Measurements from ENCODE around the gene LMOD2.

Gene LMOD2

GRCh38 chr7:123622660-123623386, 32.8 kb upstream of the LMOD2 start (continued):
- TF ChIP-seq ZBTB21 (tag by site-specific recombination; IDR thresholded peaks at IDR 0.05) (0 out of 2 replicates have a peak, but pooled peaks have one; percentile 32), YY2 (tag by site-specific recombination; IDR thresholded peaks at IDR 0.05) (no peak), ZNF664 (tag by site-specific recombination; IDR thresholded peaks at IDR 0.05) (no peak), ZNF146 (tag by site-specific recombination; IDR thresholded peaks at IDR 0.05) (no peak), ZBTB17 (tag by site-specific recombination; IDR thresholded peaks at IDR 0.05) (peak; percentile 60; the same call in 1 of the 2 replicates), ZNF510 (tag by site-specific recombination; IDR thresholded peaks at IDR 0.05; ENCODE audit: insufficient replicate concordance) (no peak), ZNF768 (tag by site-specific recombination; IDR thresholded peaks at IDR 0.05) (no peak), ZEB2 (tag by site-specific recombination; IDR thresholded peaks at IDR 0.05) (peak; percentile 61; the same call in 1 of the 2 replicates), ATF2 (tag by site-specific recombination; IDR thresholded peaks at IDR 0.05; ENCODE audit: low read depth) (peak; percentile 57; the same call in 1 of the 2 replicates), ZNF76 (tag by site-specific recombination; IDR thresholded peaks at IDR 0.05; ENCODE audit: borderline replicate concordance, low read depth) (no peak), ZFP69B (tag by site-specific recombination; IDR thresholded peaks at IDR 0.05) (no peak), ZSCAN23 (tag by site-specific recombination; IDR thresholded peaks at IDR 0.05) (no peak), ZNF777 (tag by site-specific recombination; IDR thresholded peaks at IDR 0.05; ENCODE audit: borderline replicate concordance) (no peak), GLI2 (tag by site-specific recombination; IDR thresholded peaks at IDR 0.05; ENCODE audit: borderline replicate concordance, low read depth) (no peak), ZNF112 (tag by site-specific recombination; IDR thresholded peaks at IDR 0.05) (no peak), KLF1 (tag by site-specific recombination; IDR thresholded peaks at IDR 0.05) (no peak), ELK4 (IDR thresholded peaks at IDR 0.05; ENCODE audit: borderline replicate concordance, low read depth, low read length) (no peak), GLIS1 (tag by site-specific recombination; IDR thresholded peaks at IDR 0.05) (no peak; the same call in 1 of the 2 replicates), KLF17 (tag by site-specific recombination; IDR thresholded peaks at IDR 0.05) (no peak), ZNF248 (tag by site-specific recombination; IDR thresholded peaks at IDR 0.05) (no peak), FEZF1 (tag by site-specific recombination; IDR thresholded peaks at IDR 0.05) (peak; percentile 21; the same call in 1 of the 2 replicates), OSR2 (tag by site-specific recombination; IDR thresholded peaks at IDR 0.05) (peak; percentile 53; the same call in 1 of the 2 replicates), IKZF3 (tag by site-specific recombination; IDR thresholded peaks at IDR 0.05) (peak; percentile 58; the same call in 1 of the 2 replicates), ZNF266 (tag by site-specific recombination; IDR thresholded peaks at IDR 0.05; ENCODE audit: low read depth) (no peak), ZNF624 (tag by site-specific recombination; IDR thresholded peaks at IDR 0.05) (no peak), TSHZ1 (tag by site-specific recombination; IDR thresholded peaks at IDR 0.05; ENCODE audit: borderline replicate concordance) (peak; percentile 65; the same call in 1 of the 2 replicates), ZBTB48 (tag by site-specific recombination; IDR thresholded peaks at IDR 0.05) (no peak), ZNF600 (tag by site-specific recombination; IDR thresholded peaks at IDR 0.05) (0 out of 2 replicates have a peak, but pooled peaks have one; percentile 50), ZNF658 (tag by site-specific recombination; IDR thresholded peaks at IDR 0.05) (no peak), GLI4 (tag by site-specific recombination; IDR thresholded peaks at IDR 0.05) (no peak)
- TF ChIP-seq, protein P1, sequence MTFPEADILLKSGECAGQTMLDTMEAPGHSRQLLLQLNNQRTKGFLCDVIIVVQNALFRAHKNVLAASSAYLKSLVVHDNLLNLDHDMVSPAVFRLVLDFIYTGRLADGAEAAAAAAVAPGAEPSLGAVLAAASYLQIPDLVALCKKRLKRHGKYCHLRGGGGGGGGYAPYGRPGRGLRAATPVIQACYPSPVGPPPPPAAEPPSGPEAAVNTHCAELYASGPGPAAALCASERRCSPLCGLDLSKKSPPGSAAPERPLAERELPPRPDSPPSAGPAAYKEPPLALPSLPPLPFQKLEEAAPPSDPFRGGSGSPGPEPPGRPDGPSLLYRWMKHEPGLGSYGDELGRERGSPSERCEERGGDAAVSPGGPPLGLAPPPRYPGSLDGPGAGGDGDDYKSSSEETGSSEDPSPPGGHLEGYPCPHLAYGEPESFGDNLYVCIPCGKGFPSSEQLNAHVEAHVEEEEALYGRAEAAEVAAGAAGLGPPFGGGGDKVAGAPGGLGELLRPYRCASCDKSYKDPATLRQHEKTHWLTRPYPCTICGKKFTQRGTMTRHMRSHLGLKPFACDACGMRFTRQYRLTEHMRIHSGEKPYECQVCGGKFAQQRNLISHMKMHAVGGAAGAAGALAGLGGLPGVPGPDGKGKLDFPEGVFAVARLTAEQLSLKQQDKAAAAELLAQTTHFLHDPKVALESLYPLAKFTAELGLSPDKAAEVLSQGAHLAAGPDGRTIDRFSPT (tag by site-specific recombination; IDR thresholded peaks at IDR 0.05): no peak

Data from HEK293 (cell line).